GM12864 (cell line): ENCODE measurements around the gene LRBA.
"Not testable (repeated sequence)": the region's sequence is repeated elsewhere in the genome, so short reads cannot be mapped to it uniquely, and the experiment has no call there.

Source experiments
- DNase-seq: peaks from one replicate; pipeline ENCODE4 v3.0.0-alpha.2; 2011; ENCODE audit warnings: low read depth
- H3K4me3 ChIP-seq: 2 replicates; pipeline ENCODE4 v1.5.1; 2011; ENCODE audit warnings: mild to moderate bottlenecking, low read depth, low read length, control low read depth
- TF ChIP-seq, protein P1 (sequence below): IDR thresholded peaks from 2 replicates; pipeline ENCODE4 v1.5.1; 2011; ENCODE audit warnings: low read depth, mild to moderate bottlenecking, moderate library complexity, low read length, control low read depth, inconsistent platforms; ENCODE audit errors: missing control alignments

LRBA gene

GRCh38 chr4:150938873-150939499 lies 76.1 kb downstream of the LRBA start:
- TF ChIP-seq, protein P1, sequence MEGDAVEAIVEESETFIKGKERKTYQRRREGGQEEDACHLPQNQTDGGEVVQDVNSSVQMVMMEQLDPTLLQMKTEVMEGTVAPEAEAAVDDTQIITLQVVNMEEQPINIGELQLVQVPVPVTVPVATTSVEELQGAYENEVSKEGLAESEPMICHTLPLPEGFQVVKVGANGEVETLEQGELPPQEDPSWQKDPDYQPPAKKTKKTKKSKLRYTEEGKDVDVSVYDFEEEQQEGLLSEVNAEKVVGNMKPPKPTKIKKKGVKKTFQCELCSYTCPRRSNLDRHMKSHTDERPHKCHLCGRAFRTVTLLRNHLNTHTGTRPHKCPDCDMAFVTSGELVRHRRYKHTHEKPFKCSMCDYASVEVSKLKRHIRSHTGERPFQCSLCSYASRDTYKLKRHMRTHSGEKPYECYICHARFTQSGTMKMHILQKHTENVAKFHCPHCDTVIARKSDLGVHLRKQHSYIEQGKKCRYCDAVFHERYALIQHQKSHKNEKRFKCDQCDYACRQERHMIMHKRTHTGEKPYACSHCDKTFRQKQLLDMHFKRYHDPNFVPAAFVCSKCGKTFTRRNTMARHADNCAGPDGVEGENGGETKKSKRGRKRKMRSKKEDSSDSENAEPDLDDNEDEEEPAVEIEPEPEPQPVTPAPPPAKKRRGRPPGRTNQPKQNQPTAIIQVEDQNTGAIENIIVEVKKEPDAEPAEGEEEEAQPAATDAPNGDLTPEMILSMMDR: no peak
- H3K4me3 ChIP-seq: no peak overlapping the region

GRCh38 chr4:150938417-150938816 lies 76.7 kb downstream of the LRBA start:
- TF ChIP-seq, protein P1: no peak
- no peak overlapping the region for H3K4me3 ChIP-seq
- DNase-seq: no peak

More at GRCh38 chr4:150938873-150939499, 76.1 kb downstream of the LRBA start:
- no peak for DNase-seq

GRCh38 chr4:150934022-150934421 lies 81.1 kb downstream of the LRBA start:
- DNase-seq: no peak
- TF ChIP-seq, protein P1: no peak
- H3K4me3 ChIP-seq: no peak overlapping the region

DNA sequence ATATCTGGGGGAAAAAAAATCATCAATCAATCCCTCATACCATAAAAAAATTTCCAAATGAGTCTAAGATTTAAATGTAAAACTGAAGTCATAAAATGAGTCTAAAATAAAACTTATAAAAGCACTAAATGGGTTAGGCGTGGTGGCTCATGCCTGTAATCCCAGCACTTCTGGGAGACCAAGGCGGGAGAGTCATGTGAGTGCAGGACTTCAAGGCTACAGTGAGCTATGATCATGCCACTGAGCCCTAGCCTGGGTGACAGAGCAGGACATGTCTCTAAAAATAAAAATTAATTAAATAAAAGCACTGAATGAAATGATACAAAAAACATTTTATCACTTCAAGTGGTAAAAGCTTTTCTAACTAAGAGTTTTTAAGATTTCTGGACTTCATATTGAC lies 83.3 kb downstream of the LRBA start:
- no peak for DNase-seq
- no peak overlapping the region for H3K4me3 ChIP-seq
- TF ChIP-seq, protein P1: no peak

GRCh38 chr4:150931005-150931404 lies 84.1 kb downstream of the LRBA start:
- TF ChIP-seq, protein P1: no peak
- no peak overlapping the region for H3K4me3 ChIP-seq
- DNase-seq: no peak

DNA sequence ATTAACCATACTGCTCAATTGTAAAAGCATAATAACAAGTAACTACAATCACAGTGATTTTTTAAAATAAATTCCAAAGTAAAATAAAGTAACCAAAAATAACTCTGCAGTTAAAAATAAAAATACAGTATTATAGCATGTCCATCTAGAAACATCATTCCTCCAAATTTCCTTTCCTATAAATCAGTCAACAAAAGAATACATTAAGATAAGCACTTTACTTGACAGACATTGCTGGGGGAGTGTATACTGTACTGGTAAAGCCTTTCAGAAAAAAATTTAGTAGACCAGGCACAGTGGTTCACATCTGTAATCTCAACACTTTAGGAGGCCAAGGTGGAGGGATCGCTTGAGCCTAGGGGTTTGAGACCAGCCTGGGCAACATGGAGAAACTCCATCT lies 91.1 kb downstream of the LRBA start:
- H3K4me3 ChIP-seq: no peak overlapping the region
- TF ChIP-seq, protein P1: no peak
- no peak for DNase-seq

DNA sequence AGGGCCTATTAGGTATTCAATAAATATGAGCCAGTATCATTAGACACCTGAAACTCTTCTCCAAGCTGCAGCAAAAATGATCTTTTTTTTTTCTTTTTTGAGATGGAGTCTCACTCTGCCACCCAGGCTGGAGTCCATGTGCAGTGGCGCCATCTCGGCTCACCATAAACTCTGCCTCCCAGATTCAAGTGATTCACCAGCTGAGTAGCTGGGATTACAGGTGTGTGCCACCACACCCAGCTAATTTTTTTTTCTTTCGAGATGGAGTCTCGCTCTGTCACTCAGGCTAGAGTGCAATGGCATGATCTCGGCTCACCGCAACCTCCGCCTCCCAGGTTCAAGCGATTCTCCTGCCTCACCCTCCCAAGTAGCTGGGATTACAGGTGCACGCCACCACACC lies 93.6 kb downstream of the LRBA start:
- not testable (repeated sequence) for DNase-seq

DNA sequence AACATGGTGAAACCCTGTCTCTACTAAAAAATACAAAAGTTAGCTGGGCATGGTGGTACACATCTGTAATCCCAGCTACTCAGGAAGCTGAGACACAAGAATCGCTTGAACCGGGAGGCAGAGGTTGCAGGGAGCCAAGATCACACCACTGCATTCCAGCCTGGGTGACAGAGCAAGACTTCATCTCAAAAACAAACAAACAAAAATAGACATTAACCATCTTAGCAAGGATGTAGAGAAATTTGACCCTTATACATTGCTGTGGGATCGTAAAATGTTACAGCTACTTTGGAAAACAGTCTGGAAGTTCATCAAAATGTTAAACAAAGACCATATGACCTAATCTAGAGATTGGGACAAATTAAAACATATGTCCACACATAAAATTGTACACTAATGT lies 96.5 kb downstream of the LRBA start:
- not testable (repeated sequence) for DNase-seq, H3K4me3 ChIP-seq

More for the DNA sequence above, 93.6 kb downstream of the LRBA start:
- H3K4me3 ChIP-seq: not testable (repeated sequence)
